ENCODE results near the gene EIF4G3. TPM values are rescaled to one million over a fixed set of nuclear protein-coding genes. Genes with fewer than 3 reads are reported as not detected.

EIF4G3 gene
- total and polyA plus RNA-seq, 10 of the 15 experiments (the other 5 are each of a cell fraction or from before 2014, with no cell fraction given), result 7.4 to 45.1 (median 29.1) TPM

DNA sequence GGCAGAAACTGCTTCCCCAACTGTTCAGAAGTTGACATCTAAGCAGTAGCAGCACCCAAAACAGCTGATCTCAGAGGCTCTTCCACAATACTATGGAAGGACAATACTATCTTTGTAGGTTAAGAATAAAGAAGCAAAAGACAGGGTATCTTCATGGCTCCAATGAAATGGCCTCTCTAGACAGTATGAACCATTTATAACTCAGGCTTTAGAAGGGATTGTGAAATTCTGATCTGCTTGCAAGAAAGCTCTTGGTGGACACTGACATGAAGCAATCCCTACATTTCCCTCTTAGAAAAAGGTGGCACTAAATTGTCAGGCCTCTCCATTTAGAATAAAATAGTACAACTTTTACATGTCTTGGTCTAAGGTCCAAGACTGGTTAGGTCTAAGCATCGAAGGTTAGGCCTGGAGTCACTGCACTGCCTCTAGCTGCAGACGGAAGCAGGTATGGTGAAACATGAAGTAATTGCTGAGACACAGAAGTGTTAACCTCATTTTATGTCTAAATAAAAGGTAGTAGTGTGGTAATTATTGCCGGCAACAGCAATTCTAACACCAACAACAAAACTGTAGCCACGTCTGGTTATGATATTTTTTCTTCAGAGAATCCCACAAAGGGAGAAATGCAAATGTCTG, 339.0 kb downstream of the EIF4G3 start (continued):
- TF ChIP-seq EP300 (IDR thresholded peaks at IDR 0.05; ENCODE audit: borderline replicate concordance in 1 of 2, control insufficient read depth in 1 of 2, low read depth in 2 of 2, low read length in 2 of 2) (no peak), KLF5 (IDR thresholded peaks at IDR 0.05; ENCODE audit: partially characterized antibody) (no peak)

DNA sequence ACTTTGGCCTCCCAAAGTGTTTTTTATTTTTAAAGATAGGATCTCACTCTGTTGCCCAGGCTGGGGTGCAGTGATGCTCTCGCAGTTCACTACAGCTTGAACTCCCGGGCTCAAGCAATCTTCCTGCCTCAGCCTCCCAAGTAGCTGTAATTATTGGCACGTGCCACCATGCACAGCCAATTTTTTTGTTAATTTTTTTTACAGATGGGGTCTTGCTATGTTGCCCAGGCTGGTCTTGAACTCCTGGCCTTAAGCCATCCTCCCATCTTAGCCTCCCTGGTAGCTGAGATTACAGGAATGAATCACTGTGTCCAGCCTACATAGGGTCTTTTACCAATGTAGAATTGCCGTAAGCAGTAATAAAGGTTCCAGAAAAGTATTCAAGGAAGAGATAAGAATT, 340.5 kb downstream of the EIF4G3 start:
- Histone ChIP-seq H3K4me1 (ENCODE audit: control insufficient read depth, insufficient read depth, low read length) (no peaks in the 10 kb centered on the region), H3K9me3 (replicated peaks; ENCODE audit: control insufficient read depth, insufficient read depth, low read length) (no peaks in the 10 kb centered on the region), H3K27me3 (replicated peaks in 1 of 2; ENCODE audit: control insufficient read depth in 2 of 2, insufficient read depth in 2 of 2, low read length in 1 of 2) (no peaks in the 10 kb centered on the region), H3K79me2 (ENCODE audit: control insufficient read depth, insufficient read depth, low read length) (no peaks in the 10 kb centered on the region), H3K9ac (ENCODE audit: control insufficient read depth, insufficient read depth, low read length) (no peak overlapping the region), H3K4me3 (no peak overlapping the region), H3K4me2 (ENCODE audit: control insufficient read depth, insufficient read depth) (no peak overlapping the region), H3K36me3 (ENCODE audit: control insufficient read depth in 2 of 2, insufficient read depth in 2 of 2, low read length in 1 of 2) (peaks cover 0 to 5% of the 10 kb centered on the region in 2 experiments; a peak in 1 of 4 replicates), H2AFZ (ENCODE audit: control insufficient read depth, low read depth, low read length) (no peak overlapping the region), H3K27ac (ENCODE audit: control insufficient read depth, insufficient read depth) (no peak overlapping the region), H4K20me1 (ENCODE audit: control insufficient read depth, insufficient read depth) (no peaks in the 10 kb centered on the region)
- ChIA-PET RAD21 (ENCODE audit: unreplicated experiment) (no interaction called here), CTCF (no interaction called here), POLR2A (no interaction called here), SMC1A (ENCODE audit: uncharacterized antibody, unreplicated experiment) (interaction anchor here (0.6 to 0.9 kb wide), 2 partner anchors 13 to 46 kb away, joined by 3 to 4 read pairs; no protein-coding TSS in a partner anchor)
- no peak for DNase-seq (ENCODE audit: low read depth, low spot score)
- FAIRE-seq, result no peak
- in situ Hi-C loops (cut with MboI), result no loop called here
- no peak for ATAC-seq
- intact Hi-C loops (cut with micrococcal nuclease; ENCODE audit: unreplicated experiment), result no loop called here
- WGBS (ENCODE audit: insufficient coverage, insufficient replicate concordance, low lambda C conversion rate, missing lambda C conversion rate), result 96% methylated on average over 4 of the region's 4 CpGs
- BruUV-seq (replicated peaks), result no TSS peak
- TF ChIP-seq SUPT20H (IDR thresholded peaks at IDR 0.05; ENCODE audit: borderline replicate concordance, control insufficient read depth, low read depth, low read length) (no peak), TCF7 (IDR thresholded peaks at IDR 0.05; ENCODE audit: borderline replicate concordance) (no peak), HDGF (IDR thresholded peaks at IDR 0.05) (no peak), NFXL1 (IDR thresholded peaks at IDR 0.05; ENCODE audit: borderline replicate concordance) (no peak), POLR2AphosphoS5 (IDR thresholded peaks at IDR 0.05; ENCODE audit: low read length) (no peak), FOXM1 (IDR thresholded peaks at IDR 0.05; ENCODE audit: low read depth, low read length) (no peak), NFYB (IDR thresholded peaks at IDR 0.05; ENCODE audit: insufficient read depth, low read depth, low read length) (no peak)

Data from GM12878 (cell line).